T47D (cell line): ENCODE data around the gene ACBD4.

Source experiments
- DNase-seq, 2 experiments: peaks; one replicate each; pipeline versions ENCODE4 v3.0.0 to v3.0.0-alpha.2; 2011 to 2012; ENCODE audit warnings: low read depth in 1 of 2, low spot score in 1 of 2
- JUND ChIP-seq: IDR thresholded peaks from 2 replicates; pipeline ENCODE4 v1.6.1; 2012; ENCODE audit warnings: low read depth
- in situ Hi-C: cut with HindIII; loops from 2 replicates; pipeline ENCODE4 v1.10.0; 2016; ENCODE audit warnings: low sequenced_read_pairs, low pct_unique_long_range_greater_than_20kb

ACBD4 gene

DNA sequence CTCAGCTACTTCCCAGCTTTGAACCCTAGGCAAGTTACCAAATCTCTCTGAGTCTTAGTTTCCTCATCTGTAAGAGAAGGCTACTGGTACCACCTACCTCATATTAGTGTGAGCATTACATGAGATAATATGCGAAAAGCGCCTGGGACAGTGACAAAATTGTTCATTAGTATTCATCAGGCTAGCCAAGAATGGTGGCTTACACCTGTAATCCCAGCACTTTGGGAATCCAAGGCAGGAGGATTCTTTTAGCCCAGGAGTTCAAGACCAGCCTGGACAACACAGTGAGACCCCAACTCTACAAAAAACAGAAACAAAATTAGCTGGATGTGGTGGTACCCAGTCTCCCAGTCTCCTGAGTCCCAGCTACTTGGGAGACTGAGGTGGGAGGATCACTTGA, 6.5 kb upstream of the ACBD4 start:
- TF ChIP-seq JUND: no peak
- in situ Hi-C loops: no loop called here

DNA sequence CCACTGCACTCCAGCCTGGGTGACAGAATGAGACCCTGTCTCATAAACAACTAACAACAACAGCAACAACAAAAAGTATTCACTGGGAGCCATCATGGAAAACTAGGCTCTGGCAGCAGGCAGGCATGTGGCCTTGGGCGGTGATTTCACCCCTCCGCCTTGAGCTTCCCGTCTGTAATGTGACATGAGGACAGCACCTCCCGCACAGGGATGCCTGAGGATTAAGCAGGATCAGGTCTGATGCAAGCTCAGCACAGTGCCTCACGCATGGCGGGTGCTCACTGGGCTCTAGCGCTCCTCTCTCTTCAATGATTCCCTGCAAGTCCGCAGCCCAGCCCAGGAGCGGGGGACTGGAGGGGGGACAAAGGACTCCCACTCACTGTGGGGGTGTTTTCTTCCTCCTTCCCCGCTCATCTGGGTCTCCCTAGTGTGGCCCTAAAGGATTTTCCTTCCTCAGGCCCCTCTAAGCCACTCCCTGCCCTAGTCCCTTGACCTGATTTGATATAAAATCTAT, 6.0 kb upstream of the ACBD4 start:
- DNase-seq: peak in 1 of 2 experiments; percentile 79
- in situ Hi-C loops: no loop called here
- no peak for TF ChIP-seq JUND

More for the DNA sequence above, 6.5 kb upstream of the ACBD4 start:
- DNase-seq: no peak

DNA sequence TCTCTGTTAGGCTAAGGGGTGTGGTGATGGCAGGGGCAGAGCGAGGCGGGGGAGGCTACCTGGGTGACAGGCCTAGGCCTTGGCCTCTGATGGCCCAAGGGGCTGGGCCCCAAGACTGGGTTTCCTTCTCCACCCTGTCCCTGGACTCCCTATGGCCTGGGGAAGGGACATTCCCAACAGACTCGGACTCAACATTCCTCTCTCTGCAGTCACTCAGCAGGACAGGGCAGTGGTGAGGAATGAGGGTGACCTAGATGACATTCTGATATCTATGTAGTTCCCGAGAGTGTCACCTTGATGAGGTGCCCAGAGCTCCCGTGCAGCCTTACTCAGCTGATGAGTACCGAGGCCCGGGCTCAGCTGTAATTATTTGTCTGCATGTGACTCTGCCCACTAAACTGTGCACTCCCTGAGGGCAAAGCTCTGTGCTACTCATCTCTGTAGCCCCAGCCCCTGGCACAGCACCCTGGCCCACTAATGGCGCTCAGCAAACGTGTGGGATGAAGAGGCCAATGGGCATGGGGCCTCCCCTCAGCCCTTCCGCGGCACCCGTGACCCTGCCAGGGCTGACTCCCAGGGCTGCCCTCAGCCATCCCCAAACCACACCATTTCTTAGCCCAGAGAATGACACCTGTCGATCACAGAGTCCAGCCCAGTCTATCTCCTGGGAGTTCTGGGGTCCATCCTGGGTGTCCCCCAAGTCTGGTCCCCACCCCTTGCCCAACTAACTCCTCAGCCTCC, 5.4 kb upstream of the ACBD4 start:
- DNase-seq: peak in 1 of 2 experiments; percentile 75
- TF ChIP-seq JUND: no peak
- in situ Hi-C loops: no loop called here

DNA sequence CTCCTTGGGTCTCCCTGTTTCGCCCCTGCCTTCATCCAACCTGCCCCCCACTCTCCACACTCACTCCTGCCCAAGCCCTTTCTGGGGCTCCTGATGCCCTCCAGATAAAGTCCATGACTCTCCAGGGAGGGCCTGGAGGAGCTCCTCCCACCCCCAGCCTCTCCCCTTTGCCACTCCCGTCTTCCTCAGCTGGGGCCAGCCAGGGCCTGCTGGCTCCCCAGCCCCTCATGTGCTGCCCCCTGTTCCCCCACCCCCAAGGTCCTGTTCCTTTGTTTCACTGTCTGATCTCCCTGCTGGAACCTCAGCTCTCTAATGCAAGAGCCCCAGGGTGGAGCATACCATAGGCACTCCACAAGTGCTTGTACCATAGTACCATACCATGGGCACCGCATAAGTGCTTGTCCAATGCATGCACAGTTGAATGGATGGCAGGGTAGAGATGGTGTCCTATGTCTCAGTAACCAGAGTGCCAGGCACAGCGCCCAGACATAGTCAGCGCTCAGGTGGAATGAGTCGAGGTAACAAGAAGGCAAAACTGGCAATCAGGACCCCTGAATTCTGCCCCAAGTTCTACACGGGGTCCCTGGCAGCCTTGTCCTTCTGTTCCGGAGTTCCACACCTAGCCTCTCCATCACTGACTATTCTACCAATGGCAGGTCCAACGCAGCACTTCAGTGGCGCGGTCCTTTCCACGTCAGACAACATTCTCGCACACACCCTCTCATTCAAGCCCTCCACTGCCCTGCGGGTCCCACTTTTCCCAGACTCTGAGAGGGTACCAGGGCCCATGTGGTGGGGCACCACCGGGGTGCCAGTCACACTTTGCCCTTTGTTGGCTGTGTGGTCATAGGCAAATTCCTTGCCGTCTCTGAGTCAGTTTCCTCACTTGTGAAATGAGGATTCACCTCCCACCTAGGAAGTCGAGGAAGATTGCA, 4.5 kb upstream of the ACBD4 start:
- in situ Hi-C loops: no loop called here
- no peak for DNase-seq
- TF ChIP-seq JUND: no peak

DNA sequence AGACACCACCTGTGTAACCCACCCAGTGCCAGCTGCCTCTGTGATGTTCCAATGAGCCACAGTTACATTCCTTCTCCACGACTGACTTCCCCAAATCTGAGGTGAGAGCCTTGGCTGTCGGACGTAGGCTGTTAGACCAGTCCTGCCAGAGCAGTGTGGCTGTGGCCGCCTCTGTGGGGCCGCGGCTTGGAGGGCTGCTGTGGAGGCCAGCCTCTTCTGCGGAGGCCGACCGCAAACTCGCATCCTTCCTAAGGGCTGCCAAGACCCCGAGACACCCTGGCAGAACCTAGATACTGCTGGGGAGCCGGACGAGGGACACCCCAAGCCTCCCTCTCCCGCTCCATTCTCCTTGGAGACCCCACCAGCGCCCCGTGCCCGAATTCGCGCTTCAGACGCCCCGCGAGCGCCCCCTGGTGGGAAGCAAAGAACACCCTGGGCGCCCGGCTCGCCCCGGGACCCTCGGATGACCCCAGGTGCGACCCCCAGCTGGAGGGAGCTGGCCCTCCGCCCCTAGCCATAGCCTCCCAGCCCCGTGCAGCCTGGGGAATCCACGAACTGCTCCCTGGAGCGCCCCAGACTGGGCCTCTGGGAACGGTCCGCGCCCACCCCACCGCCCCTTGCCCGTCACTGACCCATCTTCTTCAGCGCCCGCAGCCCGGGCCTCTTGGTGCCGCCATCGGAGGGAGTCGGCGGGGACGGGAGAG, 3.7 kb upstream of the ACBD4 start:
- peak in 1 of 2 experiments; percentile 78 for DNase-seq
- in situ Hi-C loops: no loop called here
- TF ChIP-seq JUND: no peak

DNA sequence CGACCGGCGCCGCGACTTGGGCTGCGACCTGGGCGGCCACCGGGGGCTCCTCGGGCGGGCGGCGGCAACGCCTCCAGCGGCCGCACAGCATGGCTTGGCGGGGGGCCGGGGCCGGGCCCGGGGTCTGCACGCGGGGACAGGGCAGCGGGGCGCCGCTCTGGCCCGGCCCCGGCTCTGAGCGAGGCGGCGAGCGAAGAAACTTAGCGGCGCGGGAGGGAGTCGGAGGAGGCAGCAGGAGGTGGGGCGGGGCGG, 3.2 kb upstream of the ACBD4 start, which contains the start of gene PLCD3:
TSS of gene PLCD3 (minus strand) at position 196 of the 252 bp plus-strand sequence. CDS start at position 91, 105 bp downstream.
- no peak for DNase-seq
- in situ Hi-C loops: no loop called here
- no peak for TF ChIP-seq JUND

DNA sequence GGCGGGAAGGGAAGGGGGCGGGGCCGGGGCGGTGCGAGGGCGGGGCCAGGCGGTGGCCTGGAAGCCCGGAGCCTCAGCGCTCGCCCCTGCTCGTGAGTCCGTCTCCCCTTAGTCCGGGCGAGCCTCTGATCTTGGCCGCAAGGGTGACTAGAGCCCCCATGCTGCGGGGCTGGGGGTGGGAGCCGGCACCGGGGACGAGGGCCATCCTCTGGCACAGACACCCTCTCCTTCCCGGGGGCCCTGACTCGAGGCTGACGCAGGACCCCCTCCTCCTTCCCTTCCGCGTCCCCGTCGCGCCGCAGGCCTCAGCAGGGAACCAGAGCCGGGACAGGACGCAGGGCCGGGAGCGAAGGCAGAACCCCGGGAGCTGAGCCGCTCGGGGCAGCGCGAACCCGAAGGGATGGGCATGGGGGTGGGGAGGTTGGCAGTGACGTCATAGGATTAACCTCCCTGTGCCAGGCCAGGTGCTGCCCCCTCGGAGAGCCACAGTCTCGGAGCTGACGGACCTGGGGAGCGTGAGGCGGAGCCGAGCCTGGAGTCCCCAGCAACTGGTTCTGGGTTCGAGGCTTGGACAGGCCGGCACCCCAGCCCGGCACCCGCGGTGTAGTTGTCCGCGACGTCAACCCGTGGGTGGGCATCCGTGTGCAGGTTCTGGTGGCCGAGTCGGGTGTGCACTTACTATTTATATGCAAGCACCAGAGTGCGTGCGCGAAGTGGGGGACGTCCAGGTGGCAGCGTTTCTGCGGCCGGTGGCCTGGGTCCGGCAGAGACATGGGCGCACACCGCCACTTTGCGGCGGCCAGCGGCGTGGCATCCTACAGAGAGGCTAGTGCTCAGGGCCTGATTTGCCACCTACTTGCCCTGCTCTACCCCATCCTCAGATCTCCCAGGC, 2.7 kb upstream of the ACBD4 start:
- DNase-seq: peak; percentile 89 to 94
- in situ Hi-C loops: no loop called here
- TF ChIP-seq JUND: no peak

DNA sequence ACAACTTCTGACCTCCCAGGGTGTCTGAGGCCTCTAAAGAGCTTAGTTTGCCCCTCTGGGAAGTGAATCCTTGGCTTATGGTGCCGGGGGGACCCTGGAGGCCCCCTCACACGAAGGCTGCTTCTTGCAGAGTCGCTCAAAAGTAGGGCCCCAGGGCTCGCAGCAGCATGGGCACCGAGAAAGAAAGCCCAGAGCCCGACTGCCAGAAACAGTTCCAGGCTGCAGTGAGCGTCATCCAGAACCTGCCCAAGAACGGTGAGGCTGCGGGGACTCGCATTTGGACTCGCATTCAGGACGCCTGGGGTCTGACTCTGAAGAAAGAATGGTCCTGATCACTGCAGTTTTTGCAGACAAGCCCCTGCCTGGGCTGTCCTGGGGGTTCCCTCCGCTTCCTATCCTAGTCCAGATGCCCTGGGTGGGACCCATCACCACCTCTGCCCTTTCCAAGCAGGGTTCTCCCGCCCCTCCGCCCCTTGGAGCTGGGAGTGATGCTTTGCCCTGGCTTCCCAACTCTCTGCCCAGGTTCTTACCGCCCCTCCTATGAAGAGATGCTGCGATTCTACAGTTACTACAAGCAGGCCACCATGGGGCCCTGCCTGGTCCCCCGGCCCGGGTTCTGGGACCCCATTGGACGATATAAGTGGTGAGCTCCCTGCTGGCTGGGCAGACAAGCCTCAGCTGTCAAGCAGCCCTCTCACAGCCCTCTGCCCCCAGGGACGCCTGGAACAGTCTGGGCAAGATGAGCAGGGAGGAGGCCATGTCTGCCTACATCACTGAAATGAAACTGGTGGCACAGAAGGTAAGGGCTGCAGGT, 698 bp downstream of the ACBD4 start:
- in situ Hi-C loops: no loop called here
- no peak for TF ChIP-seq JUND
- DNase-seq: no peak

DNA sequence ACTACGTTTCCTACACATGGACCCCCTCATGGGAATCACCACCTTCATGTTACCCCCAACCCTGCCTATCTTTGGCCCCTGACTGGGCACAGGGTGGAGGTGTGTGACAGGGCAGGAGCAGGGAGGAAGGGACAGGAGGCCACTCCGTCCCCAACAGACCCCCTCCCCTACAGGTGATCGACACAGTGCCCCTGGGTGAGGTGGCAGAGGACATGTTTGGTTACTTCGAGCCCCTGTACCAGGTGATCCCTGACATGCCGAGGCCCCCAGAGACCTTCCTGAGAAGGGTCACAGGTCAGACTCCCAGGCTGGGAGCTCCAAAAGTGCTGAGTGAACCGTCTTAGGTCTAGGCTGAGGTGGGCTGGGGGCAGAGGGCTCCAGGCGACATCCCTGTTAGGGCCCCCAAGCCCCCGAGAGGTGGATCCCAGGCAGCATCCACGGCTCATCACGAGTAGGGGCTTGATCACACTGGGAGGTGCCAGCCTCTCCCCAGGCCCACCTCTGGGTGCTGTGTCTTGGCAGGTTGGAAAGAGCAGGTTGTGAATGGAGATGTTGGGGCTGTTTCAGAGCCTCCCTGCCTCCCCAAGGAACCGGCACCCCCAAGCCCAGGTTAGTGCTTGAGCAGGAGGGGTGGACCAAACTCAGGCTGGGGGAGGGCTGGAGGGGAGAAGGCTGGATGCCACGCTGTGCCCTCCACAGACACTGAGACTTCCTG, 1.5 kb downstream of the ACBD4 start:
- no peak for TF ChIP-seq JUND
- in situ Hi-C loops: no loop called here
- no peak for DNase-seq

DNA sequence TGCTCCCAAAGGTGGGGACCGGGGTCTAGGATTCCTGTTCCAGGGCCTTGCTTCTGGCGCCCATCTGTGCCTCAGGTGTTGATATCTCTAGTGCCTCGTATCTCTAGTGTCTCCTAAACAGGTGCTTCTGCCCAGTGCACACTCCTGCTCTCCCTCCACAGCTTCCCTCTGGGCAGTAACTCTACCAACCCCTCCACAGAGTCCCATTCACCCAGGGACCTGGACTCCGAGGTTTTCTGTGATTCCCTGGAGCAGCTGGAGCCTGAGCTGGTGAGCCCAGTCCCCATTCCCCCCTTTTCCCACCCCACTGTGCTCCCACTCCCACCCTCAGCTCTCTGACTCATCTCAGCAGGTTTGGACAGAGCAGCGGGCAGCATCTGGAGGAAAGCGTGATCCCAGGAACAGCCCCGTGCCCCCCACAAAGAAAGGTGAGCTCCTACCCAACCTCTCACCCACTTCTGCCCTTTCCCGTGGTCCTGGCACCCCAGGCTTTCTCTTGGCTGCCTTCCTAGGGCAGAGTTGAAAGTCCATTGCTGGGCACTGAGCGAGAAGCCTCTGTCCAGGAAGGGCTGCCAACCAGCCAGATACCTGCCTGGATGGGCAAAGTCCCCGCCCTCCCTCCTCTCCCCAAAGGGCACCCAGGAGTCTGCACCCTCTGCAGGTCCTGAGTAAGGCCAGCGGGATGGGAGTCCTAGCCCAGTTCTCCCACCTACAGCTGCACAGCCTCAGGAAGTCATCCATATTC, 2.2 kb downstream of the ACBD4 start:
- no peak for DNase-seq
- in situ Hi-C loops: no loop called here
- no peak for TF ChIP-seq JUND
